G401 (cell line): ENCODE data around the gene SYT14. TPM values are rescaled to one million over a fixed set of nuclear protein-coding genes. Genes with fewer than 3 reads are reported as not detected.
"Not testable (repeated sequence)": the region's sequence is repeated elsewhere in the genome, so short reads cannot be mapped to it uniquely, and the experiment has no call there.

Source experiments
- DNase-seq: peaks from one replicate; pipeline ENCODE4 v3.0.0-alpha.2; 2015; ENCODE audit warnings: low spot score
- in situ Hi-C: cut with HindIII; loops from 2 replicates; pipeline ENCODE4 v1.10.0; 2016; ENCODE audit warnings: low sequenced_read_pairs, mixed read lengths
- total RNA-seq: library from RNA; depleted of rRNA; stranded (reverse); fragments of >200 nt; shearing (Covaris generic); gene quantifications from 2 replicates; pipeline ENCODE4 v1.2.3, GENCODE V29; 2014

SYT14 gene
- total RNA-seq, 1 experiment from 2014 or later, result 58.0 TPM

- no peak for DNase-seq
- in situ Hi-C loops, result no loop called here
Observed at GRCh38 chr1:210151052-210151672, 213.1 kb downstream of the SYT14 start.

DNA sequence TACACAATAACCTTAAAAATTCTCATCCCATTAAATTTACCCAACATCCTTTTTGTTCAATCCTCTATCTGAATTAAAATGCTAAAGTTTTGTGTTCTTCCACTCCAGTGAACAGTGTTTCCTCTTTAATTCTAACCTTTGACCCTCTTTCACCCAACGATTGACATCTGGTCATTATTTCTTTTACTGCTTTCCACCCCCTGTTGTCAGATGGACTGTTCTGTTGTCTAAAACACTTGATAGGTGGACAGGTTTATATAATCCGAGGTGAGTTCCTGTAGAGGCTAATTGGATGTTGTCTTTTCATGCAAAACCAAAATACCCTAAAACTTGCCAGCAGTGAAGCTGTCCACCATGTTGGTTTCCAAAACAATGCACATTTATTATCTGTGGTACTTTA lies 221.2 kb downstream of the SYT14 start:
- no peak for DNase-seq
- in situ Hi-C loops, result no loop called here

- DNase-seq, result no peak
- in situ Hi-C loops, result no loop called here
Observed at GRCh38 chr1:210170220-210170619, 232.2 kb downstream of the SYT14 start.

DNA sequence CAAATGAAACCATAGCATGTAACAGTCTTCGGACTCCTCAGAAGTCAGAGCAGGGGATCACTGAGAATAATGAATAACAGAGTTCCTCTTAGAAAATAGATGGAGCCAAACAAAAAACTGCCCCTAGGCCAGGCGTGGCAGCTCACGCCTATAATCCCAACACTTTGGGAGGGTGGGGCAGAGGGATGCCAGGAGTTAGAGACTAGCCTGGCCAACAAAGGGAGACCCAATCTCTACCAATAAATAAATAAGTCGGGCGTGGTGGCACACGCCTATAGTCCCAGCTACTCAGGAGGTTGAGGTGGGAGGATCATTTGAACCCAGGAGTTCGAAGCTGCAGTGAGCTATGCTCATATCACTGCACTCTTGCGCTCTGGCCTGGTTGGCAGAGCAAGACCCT lies 236.1 kb downstream of the SYT14 start:
- DNase-seq, result no peak
- in situ Hi-C loops, result no loop called here

DNA sequence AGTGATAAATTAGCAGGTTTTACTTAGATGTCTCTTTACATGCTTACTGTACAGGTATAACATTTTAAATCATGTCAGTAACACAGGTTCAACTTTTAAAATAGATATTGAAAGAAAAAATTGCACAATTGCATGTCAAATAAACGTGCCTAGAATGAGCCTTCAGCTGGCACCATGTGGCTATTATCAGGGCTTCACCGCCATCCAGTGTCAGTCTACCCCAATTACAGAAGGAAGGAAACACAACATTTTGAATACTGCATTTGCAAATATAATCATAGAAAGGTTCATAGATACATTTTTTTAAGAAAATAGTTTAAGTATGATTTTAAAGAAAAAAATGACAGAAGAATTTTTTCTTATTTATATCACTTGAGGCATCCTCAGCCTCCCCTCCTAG lies 247.0 kb downstream of the SYT14 start:
- no peak for DNase-seq
- in situ Hi-C loops, result no loop called here

GRCh38 chr1:210187849-210188606 lies 250.0 kb downstream of the SYT14 start:
- in situ Hi-C loops, DNase-seq: not testable (repeated sequence)

DNA sequence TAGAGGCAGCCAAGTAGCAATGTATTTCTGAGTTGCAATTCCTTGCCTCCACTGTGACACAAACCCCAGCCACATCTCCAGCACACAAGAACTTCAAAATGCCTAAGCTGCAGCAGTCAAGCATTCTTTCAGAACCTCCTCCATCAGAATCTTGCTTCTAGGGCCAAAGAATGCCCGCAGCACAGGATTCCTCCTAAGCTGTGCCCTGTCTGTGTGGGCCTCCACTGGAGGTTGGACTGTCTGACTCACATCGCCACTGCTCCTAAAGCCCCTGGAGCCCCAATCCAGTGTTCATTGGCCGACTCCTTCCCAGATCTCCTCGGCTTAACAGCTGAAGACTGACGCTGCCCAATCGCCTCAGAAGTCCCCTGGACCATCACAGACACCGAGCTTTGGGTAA lies 251.4 kb downstream of the SYT14 start:
- DNase-seq, result no peak
- in situ Hi-C loops, result no loop called here

- in situ Hi-C loops, result no loop called here
- DNase-seq, result no peak
Observed at GRCh38 chr1:210195635-210196160, 257.7 kb downstream of the SYT14 start.

GRCh38 chr1:210196266-210196665 lies 258.2 kb downstream of the SYT14 start:
- in situ Hi-C loops, DNase-seq: not testable (repeated sequence)

GRCh38 chr1:210198840-210199239 lies 260.8 kb downstream of the SYT14 start:
- no peak for DNase-seq
- in situ Hi-C loops, result no loop called here

GRCh38 chr1:210200124-210200736 lies 262.2 kb downstream of the SYT14 start:
- in situ Hi-C loops, result no loop called here
- no peak for DNase-seq

DNA sequence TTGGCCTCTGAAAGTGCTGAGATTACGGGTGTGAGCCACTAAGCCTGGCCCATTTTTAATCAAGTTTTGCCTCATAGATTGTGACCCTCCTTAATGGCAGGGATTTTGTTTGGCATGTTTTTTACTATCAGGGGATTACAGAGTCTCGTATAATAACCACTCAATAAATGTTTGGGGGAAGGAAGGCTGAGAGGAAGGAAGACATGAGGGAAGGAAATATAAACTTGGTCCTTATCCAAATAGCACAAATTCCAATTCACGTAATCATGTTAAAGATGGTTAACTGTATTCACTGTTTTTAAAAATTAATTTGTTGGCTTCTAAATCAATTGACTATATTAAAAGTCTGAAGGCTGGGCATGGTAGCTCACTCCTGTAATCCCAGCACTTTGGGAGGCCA lies 263.7 kb downstream of the SYT14 start:
- DNase-seq, result no peak
- in situ Hi-C loops, result no loop called here

GRCh38 chr1:210207597-210208450 lies 269.8 kb downstream of the SYT14 start:
- DNase-seq, result no peak
- in situ Hi-C loops, result no loop called here

GRCh38 chr1:210213335-210213734 lies 275.3 kb downstream of the SYT14 start:
- in situ Hi-C loops, result no loop called here
- DNase-seq, result no peak

GRCh38 chr1:210214573-210215409 lies 276.8 kb downstream of the SYT14 start:
- DNase-seq, result no peak
- in situ Hi-C loops, result no loop called here

DNA sequence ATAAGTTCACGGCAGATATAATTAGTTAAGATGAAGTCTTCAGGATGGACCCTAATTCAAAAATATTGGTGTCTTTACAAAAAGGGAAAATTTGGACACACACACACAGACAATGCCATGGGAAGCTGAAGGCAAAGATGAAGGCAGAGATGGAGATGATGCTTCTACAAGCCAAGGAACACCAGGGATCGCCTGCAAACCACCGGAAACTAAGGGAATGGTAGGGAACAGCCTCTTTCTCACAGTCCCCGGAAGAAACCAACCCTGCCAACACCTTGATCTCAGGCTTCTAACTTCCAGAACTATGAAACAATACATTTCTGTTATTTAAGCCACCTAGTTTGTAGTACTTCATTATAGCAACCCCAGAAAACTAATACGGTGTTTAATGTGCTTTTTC lies 279.5 kb downstream of the SYT14 start:
- in situ Hi-C loops, result no loop called here
- DNase-seq, result no peak

DNA sequence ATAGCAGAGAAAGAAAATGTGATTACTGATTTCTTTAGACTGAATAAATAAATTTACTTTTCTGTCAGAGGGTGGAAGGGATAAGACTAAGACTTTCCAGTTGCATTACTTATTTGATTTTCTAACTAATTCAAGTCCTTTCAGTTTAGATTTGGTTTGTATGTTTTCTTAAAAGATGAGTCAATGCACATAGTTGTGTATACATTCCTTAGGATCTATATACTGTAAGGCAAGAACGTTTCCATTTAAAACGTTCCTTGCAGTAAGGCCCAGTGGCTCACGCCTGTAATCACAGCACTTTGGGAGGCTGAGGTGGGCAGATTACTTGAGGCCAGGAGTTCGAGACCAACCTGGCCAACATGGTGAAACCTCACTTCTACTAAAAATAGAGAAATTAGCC lies 280.0 kb downstream of the SYT14 start:
- DNase-seq, result no peak
- in situ Hi-C loops, result no loop called here
